Measurements from ENCODE around the gene ARHGAP45. TPM values are rescaled to one million over a fixed set of nuclear protein-coding genes. Genes with fewer than 3 reads are reported as not detected.
A peak's percentile ranks its signal among the peaks of the same experiment; 100 is the strongest.

ARHGAP45 gene
- total and polyA plus RNA-seq, 2 of the 8 experiments (the other 6 are each of a cell fraction or from before 2014, with no cell fraction given): 31.4 to 41.8 TPM

- Histone ChIP-seq H3K79me2 (ENCODE audit: control insufficient read depth in 1 of 2, insufficient read depth in 2 of 2, low read length in 2 of 2) (no peaks in the 10 kb centered on the region; a peak in 1 of 4 replicates), H4K91ac (replicated peaks; ENCODE audit: insufficient read length, low read length) (no peak within 1 kb of the TSS), H4K8ac (ENCODE audit: extremely low read depth, insufficient read depth, low read length) (peak within 1 kb of the TSS; percentile 59), H2AK5ac (ENCODE audit: low read depth, low read length) (no peak within 1 kb of the TSS), H2BK5ac (ENCODE audit: low read depth, low read length) (peak within 1 kb of the TSS; percentile 81; the same call in 1 of the 2 replicates), H2BK15ac (ENCODE audit: low read length) (no peak within 1 kb of the TSS), H3K4me2 (ENCODE audit: insufficient read depth in 1 of 2, low read depth in 2 of 2, low read length in 2 of 2) (peak within 1 kb of the TSS; percentile 71 to 97), H3K23ac (ENCODE audit: insufficient read length) (no peak within 1 kb of the TSS), H4K20me1 (replicated peaks in 1 of 2; ENCODE audit: control insufficient read depth in 1 of 2, insufficient read depth in 2 of 2, low read length in 2 of 2) (peaks cover 5 to 7% of the 10 kb centered on the region in 2 experiments), H3K4me1 (replicated peaks in 1 of 4; ENCODE audit: control insufficient read depth in 3 of 4, insufficient read depth in 4 of 4, low read length in 3 of 4) (peaks cover 4 to 21% (median 8%) of the 10 kb centered on the region in 4 experiments), H3K56ac (replicated peaks; ENCODE audit: insufficient read length, low read depth, low read length) (peak within 1 kb of the TSS; percentile 50), H3K18ac (ENCODE audit: extremely low read depth, low read length) (peak within 1 kb of the TSS; percentile 71), H2BK12ac (ENCODE audit: low read depth, low read length) (no peak within 1 kb of the TSS), H2BK20ac (ENCODE audit: low read length) (no peak within 1 kb of the TSS), H2AFZ (ENCODE audit: low read length) (no peak within 1 kb of the TSS), H3K9me3 (ENCODE audit: insufficient read depth in 2 of 2, low read depth in 1 of 2, low read length in 1 of 2) (no peaks in the 10 kb centered on the region), H3K79me1 (ENCODE audit: low read depth, low read length) (peaks cover 4% of the 10 kb centered on the region), H3K4ac (replicated peaks; ENCODE audit: insufficient read length, low read depth, low read length) (peak within 1 kb of the TSS; percentile 38), H3K14ac (ENCODE audit: insufficient read length) (no peak within 1 kb of the TSS), H3K4me3 (ENCODE audit: extremely low read depth in 1 of 4, insufficient read depth in 2 of 4, low read depth in 3 of 4, low read length in 4 of 4) (peak within 1 kb of the TSS; percentile 57 to 93 (median 64)), H3K23me2 (ENCODE audit: low read depth, low read length) (peaks cover 7% of the 10 kb centered on the region; the same call in 1 of the 2 replicates), H3K9ac (replicated peaks in 1 of 4; ENCODE audit: extremely low read depth in 1 of 4, low read depth in 3 of 4, low read length in 3 of 4) (peak within 1 kb of the TSS; percentile 4 to 80 (median 73); a peak in 6 of 7 replicates), H4K5ac (ENCODE audit: insufficient read length, low read depth, low read length) (peak within 1 kb of the TSS; percentile 33), H3K36me3 (ENCODE audit: control insufficient read depth in 2 of 4, insufficient read depth in 4 of 4, low read length in 3 of 4) (peaks cover 8 to 26% (median 16%) of the 10 kb centered on the region in 4 experiments; a peak in 6 of 8 replicates), H3K27me3 (replicated peaks in 1 of 4; ENCODE audit: control insufficient read depth in 3 of 4, extremely low read depth in 1 of 4, insufficient read depth in 3 of 4, low read length in 3 of 4) (no peaks in the 10 kb centered on the region), H2BK120ac (replicated peaks; ENCODE audit: low read depth, low read length) (no peak within 1 kb of the TSS), H3K27ac (ENCODE audit: low read depth, low read length) (peak within 1 kb of the TSS; percentile 66; the same call in 1 of the 2 replicates)
- DNase-seq (ENCODE audit: low read depth in 1 of 2, low spot score in 2 of 2): peak; percentile 95 to 98
- no peak for FAIRE-seq
- POLR2A ChIA-PET (ENCODE audit: partially characterized antibody): interaction anchor here (0.6 to 9.8 kb wide), 22 partner anchors 9 to 168 kb away, joined by 3 to 116 read pairs (median 6); partner anchors contain the start of genes ABCA7, ATP5F1D, CBARP and CIRBP
- 2% methylated on average over 42 of the region's 75 CpGs; no CpG with 5 or more reads in 1 of the 2 experiments for WGBS, 2 experiments (ENCODE audit: extremely low coverage in 1 of 2, insufficient coverage in 1 of 2, insufficient read length in 1 of 2, insufficient replicate concordance in 2 of 2, low coverage in 1 of 2, low lambda C conversion rate in 2 of 2, missing lambda C conversion rate in 1 of 2)
- CTCF ChIA-PET (ENCODE audit: partially characterized antibody): interaction anchor here (0.5 to 3.2 kb wide), 3 partner anchors 10 to 495 kb away, joined by 3 to 11 read pairs (median 3); no protein-coding TSS in a partner anchor
- no peak for TF ChIP-seq FOSL1 (IDR thresholded peaks at IDR 0.05; ENCODE audit: insufficient read depth, low read depth, low read length)
- TF ChIP-seq TCF12 (IDR thresholded peaks at IDR 0.05; ENCODE audit: low read depth, low read length): no peak
- peak; percentile 92 for TF ChIP-seq TBP (IDR thresholded peaks at IDR 0.05; ENCODE audit: low read depth, low read length)
- peak; percentile 75 for TF ChIP-seq PHF8 (conservative IDR thresholded peaks at IDR 0.05; ENCODE audit: low read depth, low read length)
- TF ChIP-seq, protein P1, sequence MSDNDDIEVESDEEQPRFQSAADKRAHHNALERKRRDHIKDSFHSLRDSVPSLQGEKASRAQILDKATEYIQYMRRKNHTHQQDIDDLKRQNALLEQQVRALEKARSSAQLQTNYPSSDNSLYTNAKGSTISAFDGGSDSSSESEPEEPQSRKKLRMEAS (IDR thresholded peaks at IDR 0.05): 0 out of 2 replicates have a peak, but pooled peaks have one; percentile 33
- peak; percentile 62 for TF ChIP-seq TAF7 (optimal IDR thresholded peaks at IDR 0.05; ENCODE audit: borderline replicate concordance, low read depth, low read length)
- peak; percentile 43 to 45; a peak in 2 of 4 replicates for TF ChIP-seq SIN3A (conservative IDR thresholded peaks at IDR 0.05 in 1 of 2, IDR thresholded peaks at IDR 0.05 in 1 of 2; ENCODE audit: low read depth in 1 of 2, low read length in 2 of 2)
- TF ChIP-seq HDAC2 (IDR thresholded peaks at IDR 0.05; ENCODE audit: borderline replicate concordance in 1 of 2, low read depth in 2 of 2, low read length in 2 of 2): no peak; a peak in 1 of 4 replicates
- TF ChIP-seq CREB1 (IDR thresholded peaks at IDR 0.05): peak; percentile 51
- peak; percentile 77; the same call in 1 of the 2 replicates for TF ChIP-seq SP4 (IDR thresholded peaks at IDR 0.05; ENCODE audit: low read length)
- TF ChIP-seq JUND (IDR thresholded peaks at IDR 0.05; ENCODE audit: low read length): no peak
These were observed 36.8 kb downstream of the ARHGAP45 start, which contains the start of gene GPX4 for GRCh38 chr19:1103708-1104310. Gene GPX4, plus strand, starts transcription at chr19:1103994. Its CDS starts 50 bp downstream, at chr19:1104044.
